IPS-11a (cell line): Measurements from ENCODE around the gene MED13L.
"Not testable (repeated sequence)": the region's sequence is repeated elsewhere in the genome, so short reads cannot be mapped to it uniquely, and the experiment has no call there.

Experiments used
- H3K4me3 ChIP-seq: one replicate; pipeline ENCODE4 v1.5.1; 2013; ENCODE audit warnings: low read depth, low read length, control low read depth

MED13L gene

GRCh38 chr12:115983226-115983798 lies 294.2 kb downstream of the MED13L start:
- no peak overlapping the region for H3K4me3 ChIP-seq

GRCh38 chr12:115980339-115980738 lies 297.2 kb downstream of the MED13L start:
- no peak overlapping the region for H3K4me3 ChIP-seq

DNA sequence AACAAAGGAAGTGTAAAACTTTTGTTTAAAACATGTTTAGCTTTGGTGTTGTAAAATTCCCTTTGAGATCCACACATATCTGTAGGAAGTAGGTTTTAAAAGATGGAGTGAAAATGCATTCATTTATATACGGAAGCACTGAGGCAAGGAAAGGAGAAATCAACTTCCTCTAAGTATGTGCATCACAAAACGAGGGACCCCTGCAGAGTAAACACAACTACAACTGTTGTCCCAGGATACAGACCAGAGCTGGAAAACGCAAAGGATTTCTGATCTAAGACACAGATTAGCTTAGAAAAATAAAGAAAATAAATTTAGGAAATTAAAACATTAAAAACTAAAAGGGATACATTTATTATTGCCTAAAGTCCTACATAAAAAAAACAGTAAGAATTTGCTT lies 297.6 kb downstream of the MED13L start:
- no peak overlapping the region for H3K4me3 ChIP-seq

DNA sequence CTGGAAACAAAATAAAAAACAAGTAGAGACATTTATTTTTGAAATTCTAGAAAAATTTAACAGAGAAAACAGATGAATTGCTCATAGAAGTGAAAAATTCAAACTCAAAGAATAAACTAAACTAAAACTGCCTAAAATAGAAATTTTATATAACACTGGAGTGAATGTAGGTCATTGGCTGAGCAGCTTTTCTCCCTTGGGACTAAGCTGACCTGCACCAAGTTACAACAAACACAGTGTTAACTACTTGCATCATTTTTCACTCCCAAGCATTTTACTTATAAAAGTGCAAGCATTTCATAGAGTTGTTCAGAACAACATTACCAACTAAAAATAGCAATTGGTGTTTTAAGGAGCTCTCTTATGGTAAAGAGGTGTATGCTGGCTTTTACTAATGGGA lies 298.1 kb downstream of the MED13L start:
- no peak overlapping the region for H3K4me3 ChIP-seq

- not testable (repeated sequence) for H3K4me3 ChIP-seq
These were observed 300.7 kb downstream of the MED13L start for GRCh38 chr12:115976829-115977228.

DNA sequence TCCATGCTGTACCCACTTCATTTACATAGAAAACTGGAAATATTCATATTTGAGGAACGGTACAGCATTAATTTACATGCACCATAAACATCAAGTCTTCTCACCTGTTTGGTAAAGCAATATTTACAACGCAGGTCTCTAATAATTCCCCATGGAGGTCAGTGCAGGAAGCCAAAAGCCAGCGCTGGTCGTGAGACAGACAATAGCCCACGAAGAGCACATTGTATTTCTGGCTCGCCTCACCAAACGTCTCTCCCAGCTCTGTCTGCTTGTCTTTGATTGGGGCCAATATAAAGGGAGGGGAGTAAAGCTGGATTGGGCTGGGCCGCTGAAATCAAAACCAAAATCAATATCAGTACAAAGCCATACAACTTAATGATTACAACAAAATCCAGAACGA lies 302.1 kb downstream of the MED13L start:
- no peak overlapping the region for H3K4me3 ChIP-seq

- H3K4me3 ChIP-seq = no peak overlapping the region
These were observed 303.3 kb downstream of the MED13L start for GRCh38 chr12:115973968-115974724.

DNA sequence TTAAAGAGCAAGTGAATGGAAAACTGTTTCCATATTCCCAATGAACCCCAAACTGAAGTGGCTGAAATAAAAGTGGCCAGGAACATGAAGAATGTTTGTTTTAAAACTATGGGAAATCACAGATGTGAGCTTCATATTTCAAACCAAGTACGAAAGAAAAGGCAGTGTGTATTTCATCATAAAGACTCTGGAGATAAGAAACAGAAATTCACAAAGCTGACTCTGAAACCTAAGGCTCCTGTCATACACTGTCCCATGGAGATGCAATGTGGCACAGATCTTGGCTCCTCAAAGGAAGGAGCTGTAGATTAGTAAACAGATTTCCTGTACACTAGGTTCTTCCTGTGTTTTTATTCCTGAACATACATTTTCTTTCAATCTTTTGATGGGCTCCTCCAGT lies 304.4 kb downstream of the MED13L start:
- no peak overlapping the region for H3K4me3 ChIP-seq

DNA sequence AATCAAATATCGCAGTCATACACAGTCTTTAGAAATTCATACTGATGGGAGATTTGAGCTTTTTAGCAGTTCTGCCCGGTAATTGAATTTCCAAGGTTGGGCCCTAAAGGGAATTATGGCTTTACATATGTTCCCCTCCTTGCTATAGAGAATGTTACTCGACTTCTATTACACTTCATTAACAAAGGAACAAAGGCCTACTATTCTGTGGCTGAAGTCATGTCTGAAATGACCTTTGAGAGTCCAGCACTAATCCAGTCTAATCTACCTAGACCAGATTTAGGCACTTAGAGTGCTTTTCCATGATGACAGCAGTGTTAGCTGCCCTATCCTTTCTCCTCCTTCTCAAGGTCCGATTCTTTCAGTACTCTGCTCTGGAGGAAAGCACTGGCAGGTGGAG lies 305.3 kb downstream of the MED13L start:
- H3K4me3 ChIP-seq = no peak overlapping the region

DNA sequence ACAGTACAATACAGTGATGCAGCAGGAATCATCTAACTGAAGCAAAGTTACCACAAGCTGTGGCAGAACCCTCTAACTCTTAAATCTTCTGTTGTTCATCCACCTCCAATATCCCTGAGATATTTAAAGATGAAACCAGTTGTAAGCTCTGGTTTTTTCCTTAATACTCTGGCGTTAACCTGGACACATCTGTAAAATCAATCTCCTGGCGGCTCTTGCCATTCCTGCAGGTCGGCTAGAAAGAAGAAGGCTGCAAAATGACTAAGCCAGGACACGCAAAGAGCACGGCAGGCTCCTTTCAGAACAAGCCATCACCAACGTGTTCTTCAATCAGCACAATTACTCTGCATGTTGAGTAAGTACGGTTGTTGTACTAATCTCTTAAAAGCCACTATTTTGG lies 309.3 kb downstream of the MED13L start:
- H3K4me3 ChIP-seq = no peak overlapping the region

- H3K4me3 ChIP-seq = no peak overlapping the region
These were observed 311.1 kb downstream of the MED13L start for GRCh38 chr12:115966376-115966775.

GRCh38 chr12:115964626-115965025 lies 312.9 kb downstream of the MED13L start:
- no peak overlapping the region for H3K4me3 ChIP-seq

DNA sequence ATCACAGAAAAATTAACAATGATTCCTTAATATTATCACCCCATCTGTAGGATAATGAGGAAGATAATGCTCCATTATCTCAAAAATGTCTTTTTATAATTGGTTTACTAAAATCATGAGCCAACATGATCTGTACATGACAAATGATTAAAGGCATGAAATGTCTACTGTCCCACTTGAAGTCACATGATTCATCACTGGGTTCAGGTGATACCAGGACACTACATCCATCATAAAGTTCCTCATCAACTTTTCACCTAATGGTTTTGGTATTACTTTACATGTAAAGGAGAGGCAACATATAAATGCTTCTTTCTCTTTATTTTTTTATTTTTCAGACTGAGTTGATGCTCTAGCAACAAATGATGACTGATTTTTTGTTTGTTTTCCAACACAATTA lies 313.3 kb downstream of the MED13L start:
- H3K4me3 ChIP-seq = no peak overlapping the region

DNA sequence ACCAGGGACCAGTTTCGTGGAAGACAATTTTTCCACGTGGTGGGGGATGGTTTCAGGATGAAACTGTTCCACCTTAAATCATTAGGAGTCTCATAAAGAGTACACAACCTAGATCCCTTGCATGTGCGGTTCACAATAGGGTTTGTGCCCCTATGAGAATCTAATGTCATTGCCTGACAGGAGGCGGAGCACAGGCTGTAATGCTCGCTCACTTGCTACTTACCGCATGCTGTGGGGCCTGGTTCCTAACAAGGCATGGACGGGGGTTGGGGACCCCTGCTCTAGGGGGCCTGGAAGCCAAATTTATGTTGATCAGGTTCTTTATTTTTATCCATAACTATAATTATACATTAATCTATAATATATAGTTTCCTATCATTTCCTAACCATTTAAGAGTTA lies 315.3 kb downstream of the MED13L start:
- no peak overlapping the region for H3K4me3 ChIP-seq

DNA sequence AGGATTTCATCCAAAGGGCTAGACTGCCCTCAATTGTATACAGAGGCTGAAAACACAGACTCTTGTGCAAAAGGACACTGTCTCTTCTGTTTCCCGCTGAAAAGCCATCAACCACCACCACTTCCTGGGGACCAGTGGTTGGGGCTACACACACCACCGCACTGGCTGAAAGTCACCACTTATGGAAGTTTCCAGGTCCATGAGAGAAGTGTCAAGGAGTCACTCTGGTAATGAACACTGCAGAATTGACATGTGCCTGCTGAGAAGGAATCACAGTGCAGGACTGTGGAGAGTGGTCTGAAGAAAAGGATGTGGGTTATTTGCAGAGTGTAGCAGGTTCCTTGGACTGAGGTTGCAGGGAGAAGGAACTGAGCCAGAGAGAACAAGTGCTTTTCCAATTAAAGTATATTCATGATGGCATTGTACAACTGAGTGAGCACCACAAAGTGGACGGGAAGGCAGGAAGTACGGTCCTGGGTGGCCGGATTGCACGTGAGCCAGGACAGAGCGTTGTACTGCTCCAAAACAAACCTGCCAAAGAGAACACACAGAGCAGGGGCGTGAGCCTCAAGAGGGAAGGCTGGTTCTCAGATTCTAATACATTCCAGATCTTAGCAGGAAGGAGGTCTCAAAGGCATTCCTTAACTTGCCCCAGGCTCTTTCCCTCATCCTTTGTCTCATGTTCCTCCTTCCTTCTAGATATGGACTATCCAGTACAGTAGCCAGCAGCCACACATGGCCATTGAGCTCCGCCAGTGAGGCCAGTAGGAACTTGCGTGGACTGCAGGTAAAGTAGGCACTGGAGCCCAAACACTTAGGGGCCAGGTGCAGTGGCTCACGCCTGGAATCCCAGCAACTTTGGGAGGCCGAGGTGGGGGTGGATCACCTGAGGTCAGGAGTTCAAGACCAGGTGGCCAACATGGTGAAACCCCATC lies 316.4 kb downstream of the MED13L start:
- H3K4me3 ChIP-seq = no peak overlapping the region

DNA sequence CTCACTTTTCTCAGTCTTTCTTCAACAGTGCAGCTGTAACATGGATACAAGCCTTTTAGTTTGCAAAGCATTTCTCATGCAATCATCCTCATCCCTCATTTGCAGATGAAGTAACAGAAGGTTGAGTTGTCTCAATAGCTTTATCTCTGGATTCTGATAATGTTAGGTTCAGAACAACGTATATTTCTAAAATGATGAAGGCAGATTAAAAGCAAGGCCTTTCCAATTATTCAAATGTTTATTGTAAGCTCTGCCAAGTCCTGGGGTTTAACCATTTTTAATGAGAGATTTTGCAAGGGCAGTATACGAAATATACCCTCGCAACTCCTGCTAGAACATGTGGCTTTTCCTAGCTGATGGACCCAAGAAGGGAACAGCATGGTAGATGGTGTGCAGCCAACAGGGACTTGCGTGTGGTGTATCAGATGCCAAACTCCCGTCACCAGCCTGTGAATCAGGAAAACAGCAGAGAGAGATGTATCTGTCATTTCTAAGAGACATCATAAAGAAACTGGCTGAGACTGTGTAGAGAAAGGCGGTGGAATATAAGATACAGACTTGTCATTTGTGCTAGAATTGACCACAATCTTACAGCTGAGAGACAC lies 319.7 kb downstream of the MED13L start:
- H3K4me3 ChIP-seq = no peak overlapping the region

DNA sequence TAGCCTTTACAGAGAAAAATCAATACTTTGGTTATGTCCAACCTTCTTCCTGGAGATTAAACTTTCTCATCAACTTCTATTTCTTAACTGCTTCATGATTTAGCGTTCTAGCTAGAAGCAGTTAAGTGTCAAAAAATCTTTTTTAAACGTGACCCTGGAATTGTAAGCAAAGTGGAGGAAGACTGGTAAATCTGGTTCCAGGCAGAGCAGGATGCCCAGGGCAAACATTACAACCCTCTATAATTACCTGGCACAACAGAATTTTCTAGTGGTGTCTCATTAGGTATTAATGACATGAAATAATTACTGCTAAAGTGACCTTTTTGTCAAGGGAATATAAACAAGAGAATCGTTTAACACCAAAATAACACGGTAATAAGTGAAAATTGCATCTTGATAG lies 320.8 kb downstream of the MED13L start:
- H3K4me3 ChIP-seq = no peak overlapping the region

DNA sequence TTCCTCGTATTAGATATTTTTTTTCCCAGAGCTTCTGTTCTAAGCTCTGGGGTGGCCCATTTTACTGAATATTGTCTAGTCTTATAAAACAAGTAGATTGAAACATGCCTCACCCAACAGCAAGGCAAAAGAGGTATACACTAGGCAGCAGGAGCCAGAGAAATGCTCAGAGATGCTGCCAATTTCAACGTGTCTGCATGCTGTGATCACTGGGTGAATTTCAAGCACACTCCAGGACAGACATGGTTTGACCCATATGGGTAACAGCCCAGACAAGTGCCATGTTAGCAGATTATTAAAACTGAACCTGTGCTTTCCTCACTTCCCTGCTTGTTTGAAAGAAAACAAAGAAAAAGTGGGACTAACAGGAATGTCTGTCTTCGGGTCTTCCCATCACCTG lies 321.3 kb downstream of the MED13L start:
- no peak overlapping the region for H3K4me3 ChIP-seq

DNA sequence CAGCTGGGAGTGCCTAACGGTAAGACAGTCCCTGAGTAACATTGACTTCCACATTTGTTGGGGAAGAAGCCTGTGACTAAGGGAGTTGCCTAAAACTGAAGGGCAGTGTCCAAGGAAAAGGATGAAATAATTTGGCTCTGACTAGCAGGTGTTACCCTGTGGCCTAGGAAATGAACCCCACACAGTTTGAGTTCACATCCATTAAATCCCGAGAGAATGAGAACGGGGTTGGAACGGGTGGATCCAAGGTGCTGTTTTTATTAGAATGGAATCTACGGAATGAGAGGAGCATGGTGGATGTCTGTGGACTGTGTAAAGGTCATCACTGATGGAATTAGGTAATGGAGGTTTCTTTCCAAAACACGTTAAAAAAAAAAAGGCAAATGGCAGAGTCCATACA lies 324.0 kb downstream of the MED13L start:
- no peak overlapping the region for H3K4me3 ChIP-seq

- H3K4me3 ChIP-seq = no peak overlapping the region
These were observed 324.5 kb downstream of the MED13L start for GRCh38 chr12:115953031-115953430.

- H3K4me3 ChIP-seq = no peak overlapping the region
These were observed 326.5 kb downstream of the MED13L start for GRCh38 chr12:115950959-115951358.
